GM12878 (cell line): ENCODE data around the gene FGB. TPM values are rescaled to one million over a fixed set of nuclear protein-coding genes. Genes with fewer than 3 reads are reported as not detected.
"Not testable (repeated sequence)": the region's sequence is repeated elsewhere in the genome, so short reads cannot be mapped to it uniquely, and the experiment has no call there.

Experiments
- ATAC-seq: fragments of 200-7000 bp; cut with Tn5 transposase; 3 replicates; pipeline ENCODE4 v1.9.1; 2020; ENCODE audit warnings: mild to moderate bottlenecking, moderate library complexity
- BruUV-seq: library from RNA; stranded (reverse); fragments of 400-500 nt; replicated peaks from 2 replicates; lab custom pipeline; 2021; lab: Mats Ljungman, UMichigan
- CTCF ChIA-PET: fragments of 300-600 bp; sonication (Branson Sonifier 250); formaldehyde crosslinking; extraction: SDS; loops from one replicate; lab custom pipeline; 2021; ENCODE audit warnings: inconsistent platforms; lab: Yijun Ruan, JAX
- POLR2A ChIA-PET: fragments of 350-600 bp; formaldehyde crosslinking; extraction: SDS; loops from one replicate; lab custom pipeline; 2021; ENCODE audit warnings: inconsistent platforms; lab: Charles Lee
- RAD21 ChIA-PET: fragments of 300-600 bp; sonication (Branson Sonifier 250); formaldehyde crosslinking; loops from one replicate; lab custom pipeline; 2023; ENCODE audit warnings: antibody characterized with exemption; ENCODE audit not compliant: unreplicated experiment; lab: Charles Lee
- SMC1A ChIA-PET: fragments of 300-600 bp; sonication (Branson Sonifier 250); formaldehyde crosslinking; loops from one replicate; lab custom pipeline; 2023; ENCODE audit not compliant: unreplicated experiment, uncharacterized antibody; lab: Charles Lee
- DNase-seq: peaks from one replicate; pipeline ENCODE4 v3.0.0-alpha.2; 2011; ENCODE audit warnings: low read depth, low spot score
- FAIRE-seq: peaks from 3 replicates; lab custom pipeline; 2011; peaks lifted over from hg19 to GRCh38; lab: Jason Lieb, UNC
- H2AFZ ChIP-seq: 2 replicates; pipeline ENCODE4 v1.6.0; 2011; ENCODE audit warnings: low read depth, low read length, control low read depth; ENCODE audit not compliant: control insufficient read depth
- H3K27ac ChIP-seq: 2 replicates; pipeline ENCODE4 v1.5.1; 2011; ENCODE audit warnings: control low read depth; ENCODE audit not compliant: control insufficient read depth, insufficient read depth
- H3K27me3 ChIP-seq, 2 experiments: replicated peaks in 1 of 2; 2 replicates each; pipeline versions ENCODE4 v1.6.0 to v1.6.1; 2011; ENCODE audit warnings: low read length in 1 of 2; ENCODE audit not compliant: control insufficient read depth in 2 of 2, insufficient read depth in 2 of 2
- H3K36me3 ChIP-seq, 2 experiments: 2 replicates each; pipeline ENCODE4 v1.5.1; 2011; ENCODE audit warnings: low read length in 1 of 2; ENCODE audit not compliant: control insufficient read depth in 2 of 2, insufficient read depth in 2 of 2
- H3K4me1 ChIP-seq: 2 replicates; pipeline ENCODE4 v1.6.1; 2011; ENCODE audit warnings: mild to moderate bottlenecking, low read length, moderate library complexity, mixed read lengths; ENCODE audit not compliant: control insufficient read depth, insufficient read depth
- H3K4me2 ChIP-seq: 2 replicates; pipeline ENCODE4 v1.6.0; 2011; ENCODE audit warnings: control low read depth; ENCODE audit not compliant: control insufficient read depth, insufficient read depth
- H3K4me3 ChIP-seq: fragments of 200-600 bp; sonication (generic); 2 replicates; pipeline ENCODE4 v1.5.1; 2016
- H3K79me2 ChIP-seq: 2 replicates; pipeline ENCODE4 v1.6.0; 2011; ENCODE audit warnings: low read length; ENCODE audit not compliant: control insufficient read depth, insufficient read depth
- H3K9ac ChIP-seq: 2 replicates; pipeline ENCODE4 v1.8.0; 2011; ENCODE audit warnings: low read length, control low read depth, mixed read lengths; ENCODE audit not compliant: control insufficient read depth, insufficient read depth
- H3K9me3 ChIP-seq: replicated peaks from 3 replicates; pipeline ENCODE4 v1.5.1; 2011; ENCODE audit warnings: mild to moderate bottlenecking, low read length; ENCODE audit not compliant: control insufficient read depth, insufficient read depth
- H4K20me1 ChIP-seq: 2 replicates; pipeline ENCODE4 v1.6.0; 2011; ENCODE audit not compliant: control insufficient read depth, insufficient read depth
- BHLHE40 ChIP-seq, 2 experiments: fragments of 450-650 bp in 1 of 2; IDR thresholded peaks; 2 replicates each; pipeline ENCODE4 v1.6.1; 2011 to 2017; ENCODE audit warnings: low read depth in 2 of 2, borderline replicate concordance in 1 of 2, improper control_type of control experiment in 1 of 2, low read length in 1 of 2, mild to moderate bottlenecking in 1 of 2
- KDM1A ChIP-seq: fragments of 200-600 bp; sonication (generic); IDR thresholded peaks from 2 replicates; pipeline ENCODE4 v1.6.1; 2016; ENCODE audit warnings: borderline replicate concordance
- LARP7 ChIP-seq: fragments of 450-650 bp; IDR thresholded peaks from 2 replicates; pipeline ENCODE4 v1.6.1; 2017; ENCODE audit warnings: mild to moderate bottlenecking
- MTA3 ChIP-seq: IDR thresholded peaks from 2 replicates; pipeline ENCODE4 v1.6.1; 2012; ENCODE audit warnings: low read length, inconsistent platforms, borderline replicate concordance
- PAX5 ChIP-seq: IDR thresholded peaks from 2 replicates; pipeline ENCODE4 v1.6.1; 2011; ENCODE audit warnings: low read depth, low read length, borderline replicate concordance
- POU2F2 ChIP-seq: IDR thresholded peaks from 3 replicates; pipeline ENCODE4 v1.6.1; 2011; ENCODE audit warnings: low read depth, mild to moderate bottlenecking, low read length, borderline replicate concordance
- SPI1 ChIP-seq: IDR thresholded peaks from 2 replicates; pipeline ENCODE4 v1.6.1; 2011; ENCODE audit warnings: low read depth, mild to moderate bottlenecking, low read length, moderate library complexity, borderline replicate concordance; ENCODE audit not compliant: insufficient read depth
- WGBS: methylation state at CpG from one replicate; pipeline ENCODE4 v1.1.6; 2016; ENCODE audit warnings: low lambda C conversion rate; ENCODE audit not compliant: insufficient replicate concordance, insufficient coverage; ENCODE audit errors: missing lambda C conversion rate; 5-methylcytosine and 5-hydroxymethylcytosine counted together
- in situ Hi-C: fragments of 300-500 bp; cut with MboI; formaldehyde crosslinking; loops from 9 replicates; pipeline ENCODE4 v1.14.3; 2018; ENCODE audit warnings: mixed read lengths
- intact Hi-C: fragments of 100-400 bp; cut with micrococcal nuclease; formaldehyde crosslinking; loops from one replicate; pipeline ENCODE4 v1.14.2; 2022; ENCODE audit not compliant: unreplicated experiment
- polyA plus RNA-seq, 11 experiments: library from polyadenylated mRNA; depleted of rRNA in 4 of 11; unstranded in 6 of 11; stranded (reverse) in 5 of 11; fragments of >200 nt; fragmentation: Nextera tagmentation in 4 of 11; fragmentation: Illumina TruSeq in 1 of 11; extraction: Ambion mirVana in 4 of 11; extraction: Trizol in 1 of 11; gene quantifications; 1 replicate in 1 of 11; 2 replicates in 10 of 11; pipeline versions ENCODE4 v1.2.1 to v1.2.3, GENCODE V29; 2011 to 2016; ENCODE audit warnings: inconsistent platforms in 2 of 11, missing spikeins in 2 of 11, low read depth in 1 of 11
- total RNA-seq, 4 experiments: library from RNA; depleted of rRNA in 3 of 4; stranded (reverse); fragments of >200 nt in 3 of 4; fragmentation: Illumina TruSeq in 1 of 4; extraction: Trizol in 1 of 4; gene quantifications; 2 replicates each; pipeline versions ENCODE4 v1.2.1 to v1.2.3, GENCODE V29; 2013 to 2021

Gene FGB
- total and polyA plus RNA-seq, 10 of the 15 experiments (the other 5 are each of a cell fraction or from before 2014, with no cell fraction given), result 0.04 to 2.7 TPM; not detected in 8

- no peaks in the 10 kb centered on the region for H3K36me3 ChIP-seq
- intact Hi-C loops (no loop called here), in situ Hi-C loops (no loop called here)
- no peak overlapping the region for H3K27ac ChIP-seq
- no peak overlapping the region for H3K4me3 ChIP-seq
- TF ChIP-seq SPI1 (no peak), POU2F2 (no peak), LARP7 (no peak), PAX5 (no peak), BHLHE40 (IDR thresholded peaks at IDR 0.05; ENCODE audit: borderline replicate concordance in 1 of 2, low read depth in 2 of 2, low read length in 1 of 2) (no peak), MTA3 (no peak), KDM1A (no peak)
- no peaks in the 10 kb centered on the region for H3K79me2 ChIP-seq
- ChIA-PET RAD21 (interaction anchor here (0.7 kb wide), 1 partner anchor 37 kb away, joined by 3 read pairs; no protein-coding TSS in a partner anchor), SMC1A (no interaction called here), POLR2A (interaction anchor here (0.6 kb wide), 1 partner anchor 19 kb away, joined by 3 read pairs; no protein-coding TSS in a partner anchor), CTCF (interaction anchor here (0.7 to 1.8 kb wide), 3 partner anchors 23 to 350 kb away, joined by 3 to 5 read pairs (median 3); no protein-coding TSS in a partner anchor)
- ATAC-seq, result no peak
- no peaks in the 10 kb centered on the region for H4K20me1 ChIP-seq
- no TSS peak for BruUV-seq
- no peaks in the 10 kb centered on the region for H3K9me3 ChIP-seq
- no peak overlapping the region for H3K4me2 ChIP-seq
- H2AFZ ChIP-seq, result no peak overlapping the region
- no peaks in the 10 kb centered on the region for H3K4me1 ChIP-seq
- H3K27me3 ChIP-seq, result no peaks in the 10 kb centered on the region
- no peak for DNase-seq
- no peak for FAIRE-seq
- no peak overlapping the region for H3K9ac ChIP-seq
These were observed 33.0 kb downstream of the FGB start for GRCh38 chr4:154595807-154596206.

GRCh38 chr4:154597281-154597680 lies 34.5 kb downstream of the FGB start:
- H4K20me1 ChIP-seq, ATAC-seq, H2AFZ ChIP-seq, H3K36me3 ChIP-seq, intact Hi-C loops, BruUV-seq, POLR2A ChIA-PET, SMC1A ChIA-PET, H3K4me2 ChIP-seq, H3K27me3 ChIP-seq, FAIRE-seq, H3K79me2 ChIP-seq, H3K4me3 ChIP-seq, H3K4me1 ChIP-seq, in situ Hi-C loops, H3K27ac ChIP-seq, DNase-seq, RAD21 ChIA-PET, CTCF ChIA-PET, H3K9ac ChIP-seq, H3K9me3 ChIP-seq: not testable (repeated sequence)
- 63% methylated on average over 11 of the region's 11 CpGs for WGBS
